Gastrocnemius medialis (tissue), 4 donors: ENCODE measurements around the gene CD8B2. TPM values are rescaled to one million over a fixed set of nuclear protein-coding genes. Genes with fewer than 3 reads are reported as not detected.
"Not testable (repeated sequence)": the region's sequence is repeated elsewhere in the genome, so short reads cannot be mapped to it uniquely, and the experiment has no call there.

Source experiments
- ATAC-seq, 2 donors: fragments of 150-250 bp; one replicate each; pipeline ENCODE4 v1.9.1; 2016
- DNase-seq, 2 donors: peaks; one replicate each; pipeline ENCODE4 v3.0.0-alpha.2; 2019
- H3K27ac ChIP-seq, 4 donors: fragments of 200-600 bp; sonication (generic); 1 replicate in 1 of 4; 2 replicates in 3 of 4; pipeline ENCODE4 v1.5.1; 2016 to 2018; ENCODE audit warnings: mild to moderate bottlenecking in 2 of 4, moderate library complexity in 1 of 4
- H3K27me3 ChIP-seq, 3 donors: fragments of 200-600 bp; sonication (generic) in 2 of 3; 1 replicate in 1 of 3; 2 replicates in 2 of 3; pipeline versions ENCODE4 v1.5.1 to v1.6.0; 2016 to 2019; ENCODE audit warnings: mild to moderate bottlenecking in 1 of 3, moderate library complexity in 1 of 3
- H3K36me3 ChIP-seq, 2 donors: fragments of 200-600 bp; sonication (generic) in 1 of 2; one replicate each; pipeline ENCODE4 v1.5.1; 2017 to 2018
- H3K4me1 ChIP-seq, 2 donors: fragments of 200-600 bp; sonication (generic) in 1 of 2; one replicate each; pipeline ENCODE4 v1.5.1; 2016 to 2017; ENCODE audit warnings: mild to moderate bottlenecking in 2 of 2
- H3K4me3 ChIP-seq, 4 donors: fragments of 200-600 bp; sonication (generic) in 3 of 4; 1 replicate in 1 of 4; 2 replicates in 3 of 4; pipeline ENCODE4 v1.5.1; 2016 to 2019; ENCODE audit warnings: mild to moderate bottlenecking in 2 of 4
- H3K9me3 ChIP-seq, 3 donors: fragments of 200-600 bp; sonication (generic) in 2 of 3; 1 replicate in 1 of 3; 2 replicates in 2 of 3; pipeline ENCODE4 v1.5.1; 2016 to 2019
- CTCF ChIP-seq, 5 experiments: fragments of 450-650 bp in 3 of 5; fragments of 200-600 bp in 2 of 5; sonication (generic) in 2 of 5; IDR thresholded peaks in 4 of 5; conservative IDR thresholded peaks in 1 of 5; 1 replicate in 4 of 5; 2 replicates in 1 of 5; pipeline ENCODE4 v1.5.1; 2016 to 2019; ENCODE audit warnings: antibody characterized with exemption in 5 of 5, mild to moderate bottlenecking in 3 of 5, moderate library complexity in 3 of 5
- POLR2A ChIP-seq, 2 donors: fragments of 450-650 bp; IDR thresholded peaks; one replicate each; pipeline ENCODE4 v1.6.1; 2017; ENCODE audit warnings: antibody characterized with exemption in 2 of 2, mild to moderate bottlenecking in 2 of 2, moderate library complexity in 2 of 2
- in situ Hi-C, 4 donors: fragments of 200-750 bp; cut with MboI; loops; one replicate each; pipeline versions ENCODE4 v1.15.0 to v1.8.0; 2017; ENCODE audit warnings: low sequenced_read_pairs in 4 of 4
- intact Hi-C: fragments of 100-400 bp; cut with DNase I; formaldehyde crosslinking; loops from one replicate; pipeline ENCODE4 v1.15.1; 2023; ENCODE audit warnings: low total_unique reads
- total RNA-seq, 4 donors: library from RNA; depleted of rRNA; stranded (reverse); fragments of >200 nt; gene quantifications; one replicate each; pipeline versions ENCODE4 v1.1.0 to v1.2.3, GENCODE V29; 2016

The CD8B2 gene
- total RNA-seq, 4 donors from 2014 or later, result 0.07 TPM; not detected in 3

GRCh38 chr2:106553321-106553720, 66.2 kb downstream of the CD8B2 start:
- no peak for DNase-seq
- Histone ChIP-seq H3K4me3 (no peak overlapping the region), H3K4me1 (no peaks in the 10 kb centered on the region), H3K27me3 (no peaks in the 10 kb centered on the region), H3K9me3 (no peaks in the 10 kb centered on the region), H3K36me3 (no peaks in the 10 kb centered on the region), H3K27ac (no peak overlapping the region)
- ATAC-seq, result no peak
- in situ Hi-C loops, result no loop called here
- intact Hi-C loops, result no loop called here
- TF ChIP-seq POLR2A (IDR thresholded peaks at IDR 0.05) (no peak), CTCF (IDR thresholded peaks at IDR 0.05 in 4 of 5, conservative IDR thresholded peaks at IDR 0.05 in 1 of 5) (no peak)

- in situ Hi-C loops, result no loop called here
- intact Hi-C loops, result no loop called here
- Histone ChIP-seq H3K4me1 (no peaks in the 10 kb centered on the region), H3K36me3 (no peaks in the 10 kb centered on the region), H3K27ac (no peak overlapping the region), H3K4me3 (no peak overlapping the region), H3K9me3 (no peaks in the 10 kb centered on the region), H3K27me3 (no peaks in the 10 kb centered on the region)
- DNase-seq (no peak), ATAC-seq (no peak)
- TF ChIP-seq POLR2A (IDR thresholded peaks at IDR 0.05), result no peak
- TF ChIP-seq CTCF (IDR thresholded peaks at IDR 0.05 in 4 of 5, conservative IDR thresholded peaks at IDR 0.05 in 1 of 5), result no peak
Observed at GRCh38 chr2:106554411-106554810, 67.2 kb downstream of the CD8B2 start.

- H3K9me3 ChIP-seq, result no peaks in the 10 kb centered on the region
- DNase-seq (no peak), ATAC-seq (no peak)
- intact Hi-C loops, result no loop called here
- no peak overlapping the region for H3K4me3 ChIP-seq
- H3K27me3 ChIP-seq, result no peaks in the 10 kb centered on the region
- H3K36me3 ChIP-seq, result no peaks in the 10 kb centered on the region
- TF ChIP-seq CTCF (IDR thresholded peaks at IDR 0.05 in 4 of 5, conservative IDR thresholded peaks at IDR 0.05 in 1 of 5) (no peak), POLR2A (IDR thresholded peaks at IDR 0.05) (no peak)
- no peaks in the 10 kb centered on the region for H3K4me1 ChIP-seq
- no peak overlapping the region for H3K27ac ChIP-seq
- in situ Hi-C loops, result no loop called here
Observed at GRCh38 chr2:106555053-106555452, 67.9 kb downstream of the CD8B2 start.

GRCh38 chr2:106559786-106560185, 72.6 kb downstream of the CD8B2 start:
- DNase-seq, H3K27ac ChIP-seq, ATAC-seq, H3K4me3 ChIP-seq, in situ Hi-C loops, intact Hi-C loops, H3K9me3 ChIP-seq, H3K36me3 ChIP-seq, H3K27me3 ChIP-seq: not testable (repeated sequence)
- peaks cover 6 to 14% of the 10 kb centered on the region in 2 donors for H3K4me1 ChIP-seq

GRCh38 chr2:106560773-106561172, 73.6 kb downstream of the CD8B2 start:
- intact Hi-C loops, result no loop called here
- H3K4me1 ChIP-seq, result peaks cover 6 to 14% of the 10 kb centered on the region in 2 donors

More at GRCh38 chr2:106560773-106561172, 73.6 kb downstream of the CD8B2 start:
- Histone ChIP-seq H3K36me3 (no peaks in the 10 kb centered on the region), H3K4me3 (no peak overlapping the region), H3K9me3 (no peaks in the 10 kb centered on the region), H3K27me3 (no peaks in the 10 kb centered on the region), H3K27ac (no peak overlapping the region)
- DNase-seq (no peak), ATAC-seq (no peak)
- in situ Hi-C loops, result no loop called here
- TF ChIP-seq CTCF (IDR thresholded peaks at IDR 0.05 in 4 of 5, conservative IDR thresholded peaks at IDR 0.05 in 1 of 5), result no peak
- TF ChIP-seq POLR2A (IDR thresholded peaks at IDR 0.05), result no peak
